Posterior vena cava (tissue), 2 donors: ENCODE measurements around the gene NKAIN4. TPM values are rescaled to one million over a fixed set of nuclear protein-coding genes. Genes with fewer than 3 reads are reported as not detected.

Source experiments
- DNase-seq: peaks from one replicate; pipeline ENCODE4 v3.0.0-alpha.2; 2020; ENCODE audit warnings: low spot score
- intact Hi-C, 2 donors: fragments of 100-400 bp; cut with DNase I; formaldehyde crosslinking; loops; one replicate each; pipeline versions ENCODE4 v1.14.1 to v1.14.2; 2022 to 2023
- total RNA-seq, 2 donors: library from RNA; stranded (reverse); fragmentation: NEBNext Ultra II Directional; extraction: Animal tissue kit (Norgen Biotek cat#: 25700); gene quantifications; one replicate each; pipeline ENCODE4 v1.2.1, GENCODE V29; 2021
- donor health status: DM: yes; HTN: yes; CAD: no.
- donor health status: DM: yes; HTN: yes; CAD: no.

The NKAIN4 gene
- total RNA-seq, 2 donors from 2014 or later = not detected

- intact Hi-C loops = no loop called here
- no peak for DNase-seq
Measured at GRCh38 chr20:63289311-63290135, 35.3 kb upstream of the NKAIN4 start.

GRCh38 chr20:63288581-63289251, 34.5 kb upstream of the NKAIN4 start:
- intact Hi-C loops = no loop called here
- DNase-seq = no peak

- DNase-seq = no peak
- intact Hi-C loops = no loop called here
Measured at GRCh38 chr20:63287697-63288580, 33.7 kb upstream of the NKAIN4 start.

- intact Hi-C loops = no loop called here
- DNase-seq = no peak
Measured at GRCh38 chr20:63286781-63287696, 32.8 kb upstream of the NKAIN4 start.

GRCh38 chr20:63285636-63286615, 31.7 kb upstream of the NKAIN4 start:
- no peak for DNase-seq
- intact Hi-C loops = no loop called here

GRCh38 chr20:63284981-63285524, 30.8 kb upstream of the NKAIN4 start:
- no peak for DNase-seq
- intact Hi-C loops = no loop called here

- DNase-seq = no peak
- intact Hi-C loops = no loop called here
Measured at GRCh38 chr20:63284544-63284949, 30.3 kb upstream of the NKAIN4 start.

- DNase-seq = no peak
- intact Hi-C loops = no loop called here
Measured at GRCh38 chr20:63284083-63284440, 29.8 kb upstream of the NKAIN4 start.

GRCh38 chr20:63283397-63284082, 29.3 kb upstream of the NKAIN4 start:
- intact Hi-C loops = no loop called here
- DNase-seq = no peak

- DNase-seq = no peak
- intact Hi-C loops = no loop called here
Measured at GRCh38 chr20:63282946-63283345, 28.7 kb upstream of the NKAIN4 start.

GRCh38 chr20:63281742-63282665, 27.7 kb upstream of the NKAIN4 start:
- no peak for DNase-seq
- intact Hi-C loops = no loop called here

- DNase-seq = no peak
- intact Hi-C loops = no loop called here
Measured at GRCh38 chr20:63280929-63281545, 26.8 kb upstream of the NKAIN4 start.

- DNase-seq = no peak
- intact Hi-C loops = no loop called here
Measured at GRCh38 chr20:63280371-63280770, 26.1 kb upstream of the NKAIN4 start.

- DNase-seq = no peak
- intact Hi-C loops = no loop called here
Measured at GRCh38 chr20:63279931-63280330, 25.7 kb upstream of the NKAIN4 start.

- no peak for DNase-seq
- intact Hi-C loops = no loop called here
Measured at GRCh38 chr20:63278661-63279060, 24.4 kb upstream of the NKAIN4 start.
